Fibroblast of lung (primary cell): Measurements from ENCODE around the gene EPAS1.

ENCODE experiments used
- EZH2 ChIP-seq: IDR thresholded peaks from 2 replicates; pipeline ENCODE4 v1.5.1; 2012; ENCODE audit warnings: low read length, control low read depth, mild to moderate bottlenecking; ENCODE audit errors: missing control alignments
- TF ChIP-seq, protein P1 (sequence below), 2 donors: IDR thresholded peaks in 1 of 2; conservative IDR thresholded peaks in 1 of 2; 1 replicate in 1 of 2; 2 replicates in 1 of 2; pipeline ENCODE4 v1.5.1; 2011 to 2012; ENCODE audit warnings: low read length in 2 of 2, control low read depth in 1 of 2, inconsistent platforms in 1 of 2, low read depth in 1 of 2, mild to moderate bottlenecking in 1 of 2

GRCh38 chr2:46383113-46383395, 85.8 kb downstream of the EPAS1 start:
- TF ChIP-seq, protein P1, sequence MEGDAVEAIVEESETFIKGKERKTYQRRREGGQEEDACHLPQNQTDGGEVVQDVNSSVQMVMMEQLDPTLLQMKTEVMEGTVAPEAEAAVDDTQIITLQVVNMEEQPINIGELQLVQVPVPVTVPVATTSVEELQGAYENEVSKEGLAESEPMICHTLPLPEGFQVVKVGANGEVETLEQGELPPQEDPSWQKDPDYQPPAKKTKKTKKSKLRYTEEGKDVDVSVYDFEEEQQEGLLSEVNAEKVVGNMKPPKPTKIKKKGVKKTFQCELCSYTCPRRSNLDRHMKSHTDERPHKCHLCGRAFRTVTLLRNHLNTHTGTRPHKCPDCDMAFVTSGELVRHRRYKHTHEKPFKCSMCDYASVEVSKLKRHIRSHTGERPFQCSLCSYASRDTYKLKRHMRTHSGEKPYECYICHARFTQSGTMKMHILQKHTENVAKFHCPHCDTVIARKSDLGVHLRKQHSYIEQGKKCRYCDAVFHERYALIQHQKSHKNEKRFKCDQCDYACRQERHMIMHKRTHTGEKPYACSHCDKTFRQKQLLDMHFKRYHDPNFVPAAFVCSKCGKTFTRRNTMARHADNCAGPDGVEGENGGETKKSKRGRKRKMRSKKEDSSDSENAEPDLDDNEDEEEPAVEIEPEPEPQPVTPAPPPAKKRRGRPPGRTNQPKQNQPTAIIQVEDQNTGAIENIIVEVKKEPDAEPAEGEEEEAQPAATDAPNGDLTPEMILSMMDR (conservative IDR thresholded peaks at IDR 0.05 in 1 of 2, IDR thresholded peaks at IDR 0.05 in 1 of 2; ENCODE audit: low read depth in 1 of 2, low read length in 2 of 2): no peak
- TF ChIP-seq EZH2: no peak
